HepG2 (cell line): ENCODE measurements around the gene NPAS2. TPM values are rescaled to one million over a fixed set of nuclear protein-coding genes. Genes with fewer than 3 reads are reported as not detected.

Experiments used
- CEBPZ ChIP-seq: IDR thresholded peaks from 2 replicates; pipeline ENCODE4 v1.6.1; 2012; ENCODE audit warnings: low read length, improper control_type of control experiment
- CREB1 ChIP-seq, 2 experiments: fragments of 450-650 bp in 1 of 2; IDR thresholded peaks; 2 replicates each; pipeline ENCODE4 v1.6.1; 2016 to 2017; ENCODE audit warnings: control low read depth in 1 of 2, mild to moderate bottlenecking in 1 of 2, missing compliant biosample characterization in 1 of 2, missing genetic modification characterization in 1 of 2
- ELF4 ChIP-seq: sonication (generic); formaldehyde crosslinking; IDR thresholded peaks from 2 replicates; pipeline ENCODE4 v1.5.0; 2020; ENCODE audit warnings: missing genetic modification reagents, mild to moderate bottlenecking, moderate library complexity, borderline replicate concordance
- KLF6 ChIP-seq: IDR thresholded peaks from 2 replicates; pipeline ENCODE4 v1.8.0; 2016; ENCODE audit warnings: missing biosample characterization, missing genetic modification reagents
- PRMT3 ChIP-seq: sonication (generic); formaldehyde crosslinking; IDR thresholded peaks from 2 replicates; pipeline ENCODE4 v1.8.1; 2022; ENCODE audit warnings: low read depth, mild to moderate bottlenecking, moderate library complexity, missing genetic modification reagents, borderline replicate concordance
- SIX1 ChIP-seq: sonication (generic); formaldehyde crosslinking; IDR thresholded peaks from 2 replicates; pipeline ENCODE4 v1.4.0; 2020; ENCODE audit warnings: missing genetic modification reagents, borderline replicate concordance
- ZNF460 ChIP-seq: sonication (generic); formaldehyde crosslinking; IDR thresholded peaks from 2 replicates; pipeline ENCODE4 v1.5.1; 2020; ENCODE audit warnings: missing genetic modification reagents, mild to moderate bottlenecking, borderline replicate concordance
- ZNF704 ChIP-seq: sonication (generic); formaldehyde crosslinking; IDR thresholded peaks from 2 replicates; pipeline ENCODE4 v1.8.1; 2023; ENCODE audit warnings: mild to moderate bottlenecking, inconsistent platforms, moderate library complexity, missing genetic modification reagents, borderline replicate concordance
- polyA plus RNA-seq, 8 experiments: library from polyadenylated mRNA; depleted of rRNA in 3 of 8; stranded (reverse) in 7 of 8; unstranded in 1 of 8; fragments of >200 nt; fragmentation: Illumina TruSeq in 4 of 8; extraction: Trizol in 4 of 8; gene quantifications; 2 replicates each; pipeline versions ENCODE4 v1.2.1 to v1.2.3, GENCODE V29; 2011 to 2016; ENCODE audit warnings: low read depth in 4 of 8, missing spikeins in 1 of 8, mixed read lengths in 1 of 8; ENCODE audit not compliant: insufficient read depth in 1 of 8
- total RNA-seq, 5 experiments: library from RNA; depleted of rRNA; stranded (reverse); fragments of >200 nt; fragmentation: Illumina TruSeq; extraction: Trizol; gene quantifications; 2 replicates each; pipeline ENCODE4 v1.2.3, GENCODE V29; 2016; ENCODE audit warnings: low read depth in 1 of 5
- TF ChIP-seq, protein P1 (sequence below): sonication (generic); formaldehyde crosslinking; IDR thresholded peaks from 2 replicates; pipeline ENCODE4 v1.5.0; 2020; ENCODE audit warnings: mild to moderate bottlenecking, missing genetic modification reagents
- TF ChIP-seq, protein P2 (sequence below): sonication (generic); formaldehyde crosslinking; IDR thresholded peaks from 2 replicates; pipeline ENCODE4 v1.4.0; 2020; ENCODE audit warnings: low read depth, missing genetic modification reagents

NPAS2 gene
- total and polyA plus RNA-seq, 2 of the 13 experiments (the other 11 are each of a cell fraction or from before 2014, with no cell fraction given): 14.8 to 37.5 TPM

GRCh38 chr2:100853909-100854810, 34.2 kb downstream of the NPAS2 start (continued):
- TF ChIP-seq CEBPZ: no peak
- TF ChIP-seq ELF4: no peak
- no peak for TF ChIP-seq PRMT3
- 0 out of 2 replicates have a peak, but pooled peaks have one; percentile 26 for TF ChIP-seq ZNF460 (CRISPR knock-in tag)
- no peak for TF ChIP-seq CREB1 (IDR thresholded peaks at IDR 0.05)
- TF ChIP-seq CREB1 (CRISPR knock-in tag; IDR thresholded peaks at IDR 0.05): no peak
- TF ChIP-seq, protein P1, sequence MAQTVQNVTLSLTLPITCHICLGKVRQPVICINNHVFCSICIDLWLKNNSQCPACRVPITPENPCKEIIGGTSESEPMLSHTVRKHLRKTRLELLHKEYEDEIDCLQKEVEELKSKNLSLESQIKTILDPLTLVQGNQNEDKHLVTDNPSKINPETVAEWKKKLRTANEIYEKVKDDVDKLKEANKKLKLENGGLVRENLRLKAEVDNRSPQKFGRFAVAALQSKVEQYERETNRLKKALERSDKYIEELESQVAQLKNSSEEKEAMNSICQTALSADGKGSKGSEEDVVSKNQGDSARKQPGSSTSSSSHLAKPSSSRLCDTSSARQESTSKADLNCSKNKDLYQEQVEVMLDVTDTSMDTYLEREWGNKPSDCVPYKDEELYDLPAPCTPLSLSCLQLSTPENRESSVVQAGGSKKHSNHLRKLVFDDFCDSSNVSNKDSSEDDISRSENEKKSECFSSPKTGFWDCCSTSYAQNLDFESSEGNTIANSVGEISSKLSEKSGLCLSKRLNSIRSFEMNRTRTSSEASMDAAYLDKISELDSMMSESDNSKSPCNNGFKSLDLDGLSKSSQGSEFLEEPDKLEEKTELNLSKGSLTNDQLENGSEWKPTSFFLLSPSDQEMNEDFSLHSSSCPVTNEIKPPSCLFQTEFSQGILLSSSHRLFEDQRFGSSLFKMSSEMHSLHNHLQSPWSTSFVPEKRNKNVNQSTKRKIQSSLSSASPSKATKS (CRISPR knock-in tag): no peak
- TF ChIP-seq KLF6 (CRISPR knock-in tag): no peak
- no peak for TF ChIP-seq ZNF704
- TF ChIP-seq, protein P2, sequence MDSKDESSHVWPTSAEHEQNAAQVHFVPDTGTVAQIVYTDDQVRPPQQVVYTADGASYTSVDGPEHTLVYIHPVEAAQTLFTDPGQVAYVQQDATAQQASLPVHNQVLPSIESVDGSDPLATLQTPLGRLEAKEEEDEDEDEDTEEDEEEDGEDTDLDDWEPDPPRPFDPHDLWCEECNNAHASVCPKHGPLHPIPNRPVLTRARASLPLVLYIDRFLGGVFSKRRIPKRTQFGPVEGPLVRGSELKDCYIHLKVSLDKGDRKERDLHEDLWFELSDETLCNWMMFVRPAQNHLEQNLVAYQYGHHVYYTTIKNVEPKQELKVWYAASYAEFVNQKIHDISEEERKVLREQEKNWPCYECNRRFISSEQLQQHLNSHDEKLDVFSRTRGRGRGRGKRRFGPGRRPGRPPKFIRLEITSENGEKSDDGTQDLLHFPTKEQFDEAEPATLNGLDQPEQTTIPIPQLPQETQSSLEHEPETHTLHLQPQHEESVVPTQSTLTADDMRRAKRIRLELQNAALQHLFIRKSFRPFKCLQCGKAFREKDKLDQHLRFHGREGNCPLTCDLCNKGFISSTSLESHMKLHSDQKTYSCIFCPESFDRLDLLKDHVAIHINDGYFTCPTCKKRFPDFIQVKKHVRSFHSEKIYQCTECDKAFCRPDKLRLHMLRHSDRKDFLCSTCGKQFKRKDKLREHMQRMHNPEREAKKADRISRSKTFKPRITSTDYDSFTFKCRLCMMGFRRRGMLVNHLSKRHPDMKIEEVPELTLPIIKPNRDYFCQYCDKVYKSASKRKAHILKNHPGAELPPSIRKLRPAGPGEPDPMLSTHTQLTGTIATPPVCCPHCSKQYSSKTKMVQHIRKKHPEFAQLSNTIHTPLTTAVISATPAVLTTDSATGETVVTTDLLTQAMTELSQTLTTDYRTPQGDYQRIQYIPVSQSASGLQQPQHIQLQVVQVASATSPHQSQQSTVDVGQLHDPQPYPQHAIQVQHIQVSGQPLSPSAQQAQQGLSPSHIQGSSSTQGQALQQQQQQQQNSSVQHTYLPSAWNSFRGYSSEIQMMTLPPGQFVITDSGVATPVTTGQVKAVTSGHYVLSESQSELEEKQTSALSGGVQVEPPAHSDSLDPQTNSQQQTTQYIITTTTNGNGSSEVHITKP (CRISPR knock-in tag): no peak
- TF ChIP-seq SIX1: no peak
